ENCODE results near the gene EPS15.

The EPS15 gene

GRCh38 chr1:51433972-51434510 is 85.0 kb downstream of the EPS15 start:
- Histone ChIP-seq H3K27me3 (ENCODE audit: control insufficient read depth in 2 of 2, insufficient read depth in 2 of 2, low read length in 2 of 2) (no peaks in the 10 kb centered on the region), H3K9ac (ENCODE audit: low read depth in 1 of 2, low read length in 2 of 2) (no peak overlapping the region), H3K9me3 (ENCODE audit: control insufficient read depth in 2 of 2, low read length in 2 of 2) (no peaks in the 10 kb centered on the region), H3K4me3 (ENCODE audit: low read length in 2 of 2) (no peak overlapping the region), H3K4me1 (ENCODE audit: control insufficient read depth in 2 of 2, insufficient read depth in 2 of 2, low read length in 2 of 2) (peaks cover 0 to 7% of the 10 kb centered on the region in 2 donors), H3K36me3 (ENCODE audit: control insufficient read depth in 2 of 2, insufficient read depth in 2 of 2, low read length in 2 of 2) (peaks cover 7 to 16% of the 10 kb centered on the region in 2 donors), H3K27ac (ENCODE audit: low read depth in 2 of 2, low read length in 2 of 2) (no peak overlapping the region)

GRCh38 chr1:51433269-51433971 is 85.6 kb downstream of the EPS15 start:
- H3K9me3 ChIP-seq (ENCODE audit: control insufficient read depth in 2 of 2, low read length in 2 of 2), result no peaks in the 10 kb centered on the region
- H3K9ac ChIP-seq (ENCODE audit: low read depth in 1 of 2, low read length in 2 of 2), result no peak overlapping the region
- no peak overlapping the region for H3K27ac ChIP-seq (ENCODE audit: low read depth in 2 of 2, low read length in 2 of 2)
- H3K4me1 ChIP-seq (ENCODE audit: control insufficient read depth in 2 of 2, insufficient read depth in 2 of 2, low read length in 2 of 2), result peaks cover 0 to 7% of the 10 kb centered on the region in 2 donors
- no peak overlapping the region for H3K4me3 ChIP-seq (ENCODE audit: low read length in 2 of 2)
- no peaks in the 10 kb centered on the region for H3K27me3 ChIP-seq (ENCODE audit: control insufficient read depth in 2 of 2, insufficient read depth in 2 of 2, low read length in 2 of 2)
- H3K36me3 ChIP-seq (ENCODE audit: control insufficient read depth in 2 of 2, insufficient read depth in 2 of 2, low read length in 2 of 2), result peaks cover 11 to 19% of the 10 kb centered on the region in 2 donors

- peaks cover 11 to 19% of the 10 kb centered on the region in 2 donors for H3K36me3 ChIP-seq (ENCODE audit: control insufficient read depth in 2 of 2, insufficient read depth in 2 of 2, low read length in 2 of 2)
- no peak overlapping the region for H3K27ac ChIP-seq (ENCODE audit: low read depth in 2 of 2, low read length in 2 of 2)
- H3K27me3 ChIP-seq (ENCODE audit: control insufficient read depth in 2 of 2, insufficient read depth in 2 of 2, low read length in 2 of 2), result no peaks in the 10 kb centered on the region
- H3K4me3 ChIP-seq (ENCODE audit: low read length in 2 of 2), result no peak overlapping the region
- peaks cover 0 to 7% of the 10 kb centered on the region in 2 donors for H3K4me1 ChIP-seq (ENCODE audit: control insufficient read depth in 2 of 2, insufficient read depth in 2 of 2, low read length in 2 of 2)
- H3K9ac ChIP-seq (ENCODE audit: low read depth in 1 of 2, low read length in 2 of 2), result no peak overlapping the region
- no peaks in the 10 kb centered on the region for H3K9me3 ChIP-seq (ENCODE audit: control insufficient read depth in 2 of 2, low read length in 2 of 2)
Measured at GRCh38 chr1:51432146-51432545, 86.9 kb downstream of the EPS15 start.

- no peaks in the 10 kb centered on the region for H3K27me3 ChIP-seq (ENCODE audit: control insufficient read depth in 2 of 2, insufficient read depth in 2 of 2, low read length in 2 of 2)
- H3K4me1 ChIP-seq (ENCODE audit: control insufficient read depth in 2 of 2, insufficient read depth in 2 of 2, low read length in 2 of 2), result peaks cover 0 to 4% of the 10 kb centered on the region in 2 donors
- H3K4me3 ChIP-seq (ENCODE audit: low read length in 2 of 2), result no peak overlapping the region
- no peaks in the 10 kb centered on the region for H3K9me3 ChIP-seq (ENCODE audit: control insufficient read depth in 2 of 2, low read length in 2 of 2)
- H3K9ac ChIP-seq (ENCODE audit: low read depth in 1 of 2, low read length in 2 of 2), result no peak overlapping the region
- peaks cover 8 to 12% of the 10 kb centered on the region in 2 donors for H3K36me3 ChIP-seq (ENCODE audit: control insufficient read depth in 2 of 2, insufficient read depth in 2 of 2, low read length in 2 of 2)
- H3K27ac ChIP-seq (ENCODE audit: low read depth in 2 of 2, low read length in 2 of 2), result no peak overlapping the region
Measured at GRCh38 chr1:51427438-51427837, 91.6 kb downstream of the EPS15 start.

GRCh38 chr1:51425955-51426354 is 93.1 kb downstream of the EPS15 start:
- Histone ChIP-seq H3K27ac (ENCODE audit: low read depth in 2 of 2, low read length in 2 of 2) (no peak overlapping the region), H3K9me3 (ENCODE audit: control insufficient read depth in 2 of 2, low read length in 2 of 2) (no peaks in the 10 kb centered on the region), H3K9ac (ENCODE audit: low read depth in 1 of 2, low read length in 2 of 2) (no peak overlapping the region), H3K4me3 (ENCODE audit: low read length in 2 of 2) (no peak overlapping the region), H3K4me1 (ENCODE audit: control insufficient read depth in 2 of 2, insufficient read depth in 2 of 2, low read length in 2 of 2) (peaks cover 0 to 4% of the 10 kb centered on the region in 2 donors), H3K36me3 (ENCODE audit: control insufficient read depth in 2 of 2, insufficient read depth in 2 of 2, low read length in 2 of 2) (peaks cover 10 to 12% of the 10 kb centered on the region in 2 donors), H3K27me3 (ENCODE audit: control insufficient read depth in 2 of 2, insufficient read depth in 2 of 2, low read length in 2 of 2) (no peaks in the 10 kb centered on the region)

- H3K36me3 ChIP-seq (ENCODE audit: control insufficient read depth in 2 of 2, insufficient read depth in 2 of 2, low read length in 2 of 2), result peaks cover 10 to 15% of the 10 kb centered on the region in 2 donors
- H3K27me3 ChIP-seq (ENCODE audit: control insufficient read depth in 2 of 2, insufficient read depth in 2 of 2, low read length in 2 of 2), result no peaks in the 10 kb centered on the region
- no peak overlapping the region for H3K27ac ChIP-seq (ENCODE audit: low read depth in 2 of 2, low read length in 2 of 2)
- no peaks in the 10 kb centered on the region for H3K9me3 ChIP-seq (ENCODE audit: control insufficient read depth in 2 of 2, low read length in 2 of 2)
- peaks cover 0 to 4% of the 10 kb centered on the region in 2 donors for H3K4me1 ChIP-seq (ENCODE audit: control insufficient read depth in 2 of 2, insufficient read depth in 2 of 2, low read length in 2 of 2)
- no peak overlapping the region for H3K9ac ChIP-seq (ENCODE audit: low read depth in 1 of 2, low read length in 2 of 2)
- H3K4me3 ChIP-seq (ENCODE audit: low read length in 2 of 2), result no peak overlapping the region
Measured at GRCh38 chr1:51425273-51425672, 93.8 kb downstream of the EPS15 start.

GRCh38 chr1:51423073-51423821 is 95.8 kb downstream of the EPS15 start:
- Histone ChIP-seq H3K36me3 (ENCODE audit: control insufficient read depth in 2 of 2, insufficient read depth in 2 of 2, low read length in 2 of 2) (peaks cover 8 to 19% of the 10 kb centered on the region in 2 donors), H3K9ac (ENCODE audit: low read depth in 1 of 2, low read length in 2 of 2) (no peak overlapping the region), H3K4me1 (ENCODE audit: control insufficient read depth in 2 of 2, insufficient read depth in 2 of 2, low read length in 2 of 2) (no peaks in the 10 kb centered on the region), H3K9me3 (ENCODE audit: control insufficient read depth in 2 of 2, low read length in 2 of 2) (no peaks in the 10 kb centered on the region), H3K27me3 (ENCODE audit: control insufficient read depth in 2 of 2, insufficient read depth in 2 of 2, low read length in 2 of 2) (no peaks in the 10 kb centered on the region), H3K27ac (ENCODE audit: low read depth in 2 of 2, low read length in 2 of 2) (no peak overlapping the region), H3K4me3 (ENCODE audit: low read length in 2 of 2) (no peak overlapping the region)

- Histone ChIP-seq H3K27me3 (ENCODE audit: control insufficient read depth in 2 of 2, insufficient read depth in 2 of 2, low read length in 2 of 2) (no peaks in the 10 kb centered on the region), H3K4me3 (ENCODE audit: low read length in 2 of 2) (no peak overlapping the region), H3K9ac (ENCODE audit: low read depth in 1 of 2, low read length in 2 of 2) (no peak overlapping the region), H3K27ac (ENCODE audit: low read depth in 2 of 2, low read length in 2 of 2) (no peak overlapping the region), H3K9me3 (ENCODE audit: control insufficient read depth in 2 of 2, low read length in 2 of 2) (no peaks in the 10 kb centered on the region), H3K36me3 (ENCODE audit: control insufficient read depth in 2 of 2, insufficient read depth in 2 of 2, low read length in 2 of 2) (peaks cover 11 to 22% of the 10 kb centered on the region in 2 donors), H3K4me1 (ENCODE audit: control insufficient read depth in 2 of 2, insufficient read depth in 2 of 2, low read length in 2 of 2) (no peaks in the 10 kb centered on the region)
Measured at GRCh38 chr1:51422367-51423072, 96.5 kb downstream of the EPS15 start.

GRCh38 chr1:51421964-51422363 is 97.1 kb downstream of the EPS15 start:
- H3K27me3 ChIP-seq (ENCODE audit: control insufficient read depth in 2 of 2, insufficient read depth in 2 of 2, low read length in 2 of 2), result no peaks in the 10 kb centered on the region
- H3K9ac ChIP-seq (ENCODE audit: low read depth in 1 of 2, low read length in 2 of 2), result no peak overlapping the region
- peaks cover 14 to 22% of the 10 kb centered on the region in 2 donors for H3K36me3 ChIP-seq (ENCODE audit: control insufficient read depth in 2 of 2, insufficient read depth in 2 of 2, low read length in 2 of 2)
- H3K9me3 ChIP-seq (ENCODE audit: control insufficient read depth in 2 of 2, low read length in 2 of 2), result no peaks in the 10 kb centered on the region
- no peaks in the 10 kb centered on the region for H3K4me1 ChIP-seq (ENCODE audit: control insufficient read depth in 2 of 2, insufficient read depth in 2 of 2, low read length in 2 of 2)
- no peak overlapping the region for H3K4me3 ChIP-seq (ENCODE audit: low read length in 2 of 2)
- no peak overlapping the region for H3K27ac ChIP-seq (ENCODE audit: low read depth in 2 of 2, low read length in 2 of 2)
